Measurements from ENCODE around the gene ICE2.

GRCh38 chr15:60421544-60421943 lies 57.4 kb downstream of the ICE2 start:
- TF ChIP-seq, protein P1, sequence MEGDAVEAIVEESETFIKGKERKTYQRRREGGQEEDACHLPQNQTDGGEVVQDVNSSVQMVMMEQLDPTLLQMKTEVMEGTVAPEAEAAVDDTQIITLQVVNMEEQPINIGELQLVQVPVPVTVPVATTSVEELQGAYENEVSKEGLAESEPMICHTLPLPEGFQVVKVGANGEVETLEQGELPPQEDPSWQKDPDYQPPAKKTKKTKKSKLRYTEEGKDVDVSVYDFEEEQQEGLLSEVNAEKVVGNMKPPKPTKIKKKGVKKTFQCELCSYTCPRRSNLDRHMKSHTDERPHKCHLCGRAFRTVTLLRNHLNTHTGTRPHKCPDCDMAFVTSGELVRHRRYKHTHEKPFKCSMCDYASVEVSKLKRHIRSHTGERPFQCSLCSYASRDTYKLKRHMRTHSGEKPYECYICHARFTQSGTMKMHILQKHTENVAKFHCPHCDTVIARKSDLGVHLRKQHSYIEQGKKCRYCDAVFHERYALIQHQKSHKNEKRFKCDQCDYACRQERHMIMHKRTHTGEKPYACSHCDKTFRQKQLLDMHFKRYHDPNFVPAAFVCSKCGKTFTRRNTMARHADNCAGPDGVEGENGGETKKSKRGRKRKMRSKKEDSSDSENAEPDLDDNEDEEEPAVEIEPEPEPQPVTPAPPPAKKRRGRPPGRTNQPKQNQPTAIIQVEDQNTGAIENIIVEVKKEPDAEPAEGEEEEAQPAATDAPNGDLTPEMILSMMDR (IDR thresholded peaks at IDR 0.05): no peak
- no peak for TF ChIP-seq POLR2A (IDR thresholded peaks at IDR 0.05)
